ENCODE data around the gene JPH3.

JPH3 gene

DNA sequence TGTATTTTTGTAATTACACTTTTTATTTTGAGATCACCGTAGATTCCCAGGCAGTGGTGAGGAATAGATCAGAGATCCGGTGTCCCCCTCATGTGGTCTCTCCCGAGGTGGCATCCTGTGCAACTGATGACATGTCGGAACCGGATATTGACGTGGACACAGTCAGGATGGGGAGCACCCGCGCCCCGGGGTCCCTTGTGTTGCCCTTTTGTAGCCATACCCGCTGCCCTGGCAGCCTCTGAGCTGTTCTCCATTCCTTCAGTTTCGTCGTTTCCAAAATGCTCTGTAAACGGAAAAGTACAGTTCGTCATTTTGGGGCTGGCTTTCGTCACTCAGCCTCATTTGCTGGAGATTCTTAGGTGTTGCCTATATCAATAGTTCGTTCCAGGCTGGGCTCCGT lies 14.2 kb downstream of the JPH3 start:
- no peak for TF ChIP-seq POLR2A (IDR thresholded peaks at IDR 0.05; ENCODE audit: low read depth, low read length)
- FAIRE-seq (no peak), DNase-seq (ENCODE audit: insufficient read length, low spot score) (no peak)

DNA sequence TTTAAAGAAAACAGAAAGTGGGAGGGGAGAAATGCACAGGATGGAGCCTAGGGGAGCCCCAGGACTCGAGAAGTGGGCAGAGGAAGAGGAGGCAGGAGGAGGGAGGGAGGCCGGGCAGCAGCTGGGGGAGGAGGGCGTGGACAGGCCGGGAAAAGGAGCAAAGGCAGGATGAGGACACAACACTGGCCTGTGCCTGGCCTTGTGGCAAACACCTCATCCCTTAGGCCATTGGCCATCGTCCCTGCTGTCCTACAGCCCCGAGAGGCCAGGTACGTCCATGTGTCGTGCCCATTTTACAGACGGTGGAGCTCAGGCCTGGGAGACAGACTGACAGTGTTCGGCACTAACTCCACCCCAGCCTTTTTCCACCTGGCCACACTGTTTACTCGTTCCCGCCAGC lies 15.9 kb downstream of the JPH3 start:
- no peak for TF ChIP-seq POLR2A (IDR thresholded peaks at IDR 0.05; ENCODE audit: low read depth, low read length)
- DNase-seq (ENCODE audit: insufficient read length, low spot score) (no peak), FAIRE-seq (no peak)

- DNase-seq (ENCODE audit: insufficient read length, low spot score) (no peak), FAIRE-seq (no peak)
- no peak for TF ChIP-seq POLR2A (IDR thresholded peaks at IDR 0.05; ENCODE audit: low read depth, low read length)
Observed at GRCh38 chr16:87619360-87620200, 17.3 kb downstream of the JPH3 start.

DNA sequence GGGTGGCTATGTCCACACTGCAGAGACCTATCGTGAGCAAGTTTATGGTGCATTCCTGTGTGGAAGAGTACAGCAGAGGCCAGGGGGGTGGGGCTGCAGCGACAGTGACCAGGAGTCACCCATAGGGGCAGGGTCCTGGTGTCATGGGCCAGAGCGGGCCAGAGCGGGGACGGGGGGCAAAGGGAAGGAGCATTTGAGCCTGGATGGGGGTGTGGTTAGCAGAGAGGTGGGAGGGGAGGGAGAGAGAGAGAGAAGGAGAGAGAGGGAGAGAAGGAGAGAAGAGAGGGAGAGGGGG lies 17.8 kb downstream of the JPH3 start:
- no peak for FAIRE-seq
- no peak for TF ChIP-seq POLR2A (IDR thresholded peaks at IDR 0.05; ENCODE audit: low read depth, low read length)
- DNase-seq (ENCODE audit: insufficient read length, low spot score): no peak

DNA sequence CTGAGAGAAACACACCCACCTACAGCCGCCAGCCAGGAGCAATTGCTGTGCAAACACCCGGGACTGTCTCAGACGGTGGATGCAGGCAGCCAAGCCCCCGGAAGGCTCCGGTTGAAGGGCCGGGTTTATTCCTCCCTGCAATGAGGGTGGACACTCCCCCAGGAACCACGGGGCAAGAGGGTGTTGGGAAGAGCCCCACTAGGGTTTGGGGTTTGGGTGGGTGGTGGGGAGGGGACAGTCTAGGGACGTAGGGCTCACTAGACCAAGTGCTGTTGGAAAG lies 19.2 kb downstream of the JPH3 start:
- no peak for DNase-seq (ENCODE audit: insufficient read length, low spot score)
- TF ChIP-seq POLR2A (IDR thresholded peaks at IDR 0.05; ENCODE audit: low read depth, low read length): no peak
- FAIRE-seq: no peak

DNA sequence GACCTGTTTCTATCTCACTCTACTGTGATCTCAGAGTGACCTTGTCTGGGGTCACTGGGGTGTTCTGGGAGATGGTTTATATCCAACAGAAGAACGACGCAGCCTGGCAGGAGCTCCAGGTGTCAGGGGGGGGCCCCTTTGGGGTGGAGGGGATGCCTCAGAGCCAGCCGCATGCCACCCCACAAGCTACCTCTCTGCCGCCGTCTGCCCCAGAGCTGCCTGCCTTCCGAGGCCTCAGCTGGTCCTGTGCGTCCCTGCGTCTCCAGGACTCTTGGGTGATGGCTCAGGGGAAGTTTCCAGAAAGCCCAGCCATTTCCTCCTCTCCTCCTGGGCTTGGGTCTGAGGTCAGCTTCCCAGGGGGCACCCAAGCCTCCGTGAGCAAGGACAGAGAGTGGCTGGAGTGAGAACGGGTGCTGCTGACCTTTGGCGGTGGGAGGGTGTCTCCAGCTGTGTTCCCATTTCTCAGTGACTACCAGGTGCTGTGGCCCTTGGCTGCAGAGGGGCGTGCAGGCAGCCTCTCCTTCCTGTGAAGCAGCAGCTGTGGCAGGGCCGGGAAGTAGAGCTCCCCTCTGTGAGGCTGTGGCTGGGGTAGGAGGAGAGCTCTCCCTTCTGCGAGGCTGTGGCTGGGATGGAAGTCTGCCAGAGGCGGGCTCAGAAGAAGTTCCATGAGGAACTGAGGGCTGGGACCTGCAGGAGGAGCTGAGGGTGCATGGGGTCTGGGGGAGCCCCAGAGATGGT lies 19.8 kb downstream of the JPH3 start:
- TF ChIP-seq POLR2A (IDR thresholded peaks at IDR 0.05; ENCODE audit: low read depth, low read length): no peak
- no peak for FAIRE-seq
- no peak for DNase-seq (ENCODE audit: insufficient read length, low spot score)

DNA sequence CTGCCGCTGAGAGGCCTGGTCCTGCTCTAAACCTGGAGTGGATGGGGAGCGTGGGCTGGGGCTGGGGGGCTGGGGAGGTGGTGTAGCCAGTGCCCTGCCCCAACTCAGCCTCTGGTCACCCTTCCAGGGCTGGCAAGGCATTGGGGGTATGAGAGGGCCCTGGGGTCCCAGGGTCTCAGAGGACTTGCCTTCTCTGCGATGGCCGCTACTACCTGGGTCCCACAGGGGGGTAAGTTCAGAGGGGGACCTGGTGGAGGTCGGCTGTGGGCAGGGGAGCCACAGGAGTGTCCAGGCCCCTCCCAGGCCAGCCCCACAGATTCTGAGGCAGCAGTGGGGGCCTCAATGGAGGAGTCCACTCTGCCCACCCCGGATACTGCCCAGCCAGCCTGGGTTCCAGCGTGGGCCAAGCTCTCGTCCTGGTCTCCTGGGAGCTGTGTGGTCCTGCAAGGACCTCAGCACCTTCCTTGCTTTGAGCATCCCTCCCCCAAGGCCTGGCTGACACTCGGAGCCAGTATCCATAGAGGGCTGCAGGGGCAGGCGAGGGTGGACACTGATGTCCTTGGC lies 20.5 kb downstream of the JPH3 start:
- no peak for TF ChIP-seq POLR2A (IDR thresholded peaks at IDR 0.05; ENCODE audit: low read depth, low read length)
- DNase-seq (ENCODE audit: insufficient read length, low spot score): no peak
- no peak for FAIRE-seq

DNA sequence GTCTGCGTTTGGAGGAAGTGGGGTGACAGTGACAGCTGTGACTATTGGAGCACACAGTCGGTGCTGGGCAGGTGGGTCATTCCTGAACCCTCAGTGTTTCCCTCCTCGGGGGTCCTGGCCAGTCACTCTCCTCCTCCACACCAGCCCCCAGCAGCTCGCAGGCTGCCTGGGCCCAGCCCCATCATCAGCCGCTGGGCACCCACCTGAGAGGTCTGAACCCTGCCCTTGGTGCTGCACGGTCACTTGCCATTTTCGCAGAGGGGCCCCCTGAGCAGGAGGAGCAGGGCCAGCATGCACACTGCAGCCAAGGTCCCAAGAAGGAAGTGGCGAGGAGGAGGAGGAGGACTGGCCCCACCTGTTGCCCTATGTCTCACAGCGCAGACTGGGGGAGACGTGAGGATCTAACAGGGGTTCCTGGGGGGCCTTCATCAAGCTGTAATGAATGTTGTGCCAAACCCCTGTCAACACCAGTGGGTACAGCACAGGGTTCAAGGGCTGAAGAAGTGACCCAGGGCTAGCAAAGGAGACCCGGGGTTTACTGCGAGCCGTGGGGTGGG lies 23.0 kb downstream of the JPH3 start:
- TF ChIP-seq POLR2A (IDR thresholded peaks at IDR 0.05; ENCODE audit: low read depth, low read length): no peak
- no peak for FAIRE-seq
- no peak for DNase-seq (ENCODE audit: insufficient read length, low spot score)

DNA sequence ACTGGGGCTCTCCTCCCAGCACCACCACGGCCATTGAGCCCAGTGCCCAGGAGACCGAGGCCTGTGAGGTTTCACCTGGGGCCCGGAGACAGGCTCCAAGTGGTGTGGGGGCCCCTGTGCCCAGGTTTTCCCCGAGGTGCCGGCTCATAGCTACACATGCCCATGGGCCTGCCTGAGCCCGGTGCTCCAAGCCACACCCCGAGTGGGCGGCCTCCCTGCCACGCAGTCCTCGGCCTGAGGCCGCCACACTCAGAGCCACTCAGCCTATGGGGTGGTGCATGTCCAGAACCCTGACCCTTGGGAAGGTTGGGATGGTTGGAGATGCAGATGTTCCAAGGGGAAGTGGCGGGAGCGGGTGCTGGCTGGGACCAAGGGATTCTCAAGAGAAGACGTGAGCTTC lies 24.1 kb downstream of the JPH3 start:
- no peak for TF ChIP-seq POLR2A (IDR thresholded peaks at IDR 0.05; ENCODE audit: low read depth, low read length)
- DNase-seq (ENCODE audit: insufficient read length, low spot score): no peak
- no peak for FAIRE-seq

- no peak for TF ChIP-seq POLR2A (IDR thresholded peaks at IDR 0.05; ENCODE audit: low read depth, low read length)
- FAIRE-seq (no peak), DNase-seq (ENCODE audit: insufficient read length, low spot score) (no peak)
Observed at GRCh38 chr16:87626905-87627304, 24.6 kb downstream of the JPH3 start.

DNA sequence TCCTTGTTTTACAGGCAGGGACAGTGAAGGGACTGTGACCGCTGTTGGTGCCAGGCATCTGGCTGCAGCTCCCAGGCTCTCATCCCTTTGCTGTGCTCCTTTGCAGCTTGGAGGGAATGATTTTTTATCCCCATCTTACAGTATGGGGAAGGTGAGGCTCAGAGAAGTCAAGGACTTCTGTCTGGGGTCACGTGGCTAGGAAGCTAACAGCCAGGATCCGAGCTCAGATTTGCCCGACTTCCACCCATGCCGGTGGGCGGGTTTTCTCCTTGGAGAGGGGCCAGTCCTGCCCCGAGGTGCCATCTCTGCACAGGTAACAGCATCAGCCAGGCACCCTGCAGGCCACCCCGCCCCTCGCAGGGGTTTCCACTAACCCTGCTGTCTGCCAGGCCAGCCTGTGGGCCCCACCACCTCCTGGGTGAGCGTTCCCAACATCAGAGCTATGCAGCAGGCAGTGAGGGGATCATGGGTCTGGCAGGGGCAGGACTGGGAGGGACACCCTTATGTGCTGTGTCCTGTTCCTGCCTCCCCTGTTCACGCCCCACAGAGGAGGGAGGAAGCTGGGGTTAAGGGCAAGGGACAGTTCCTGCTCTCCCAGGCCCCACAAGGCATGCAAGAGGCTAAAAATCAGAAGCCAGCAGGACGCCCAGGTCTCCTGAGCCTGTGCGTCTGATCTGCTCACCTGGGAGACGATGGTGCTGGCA lies 25.4 kb downstream of the JPH3 start:
- DNase-seq (ENCODE audit: insufficient read length, low spot score) (no peak), FAIRE-seq (no peak)
- TF ChIP-seq POLR2A (IDR thresholded peaks at IDR 0.05; ENCODE audit: low read depth, low read length): no peak

- FAIRE-seq: no peak
Observed at GRCh38 chr16:87628246-87628923, 26.1 kb downstream of the JPH3 start.

DNA sequence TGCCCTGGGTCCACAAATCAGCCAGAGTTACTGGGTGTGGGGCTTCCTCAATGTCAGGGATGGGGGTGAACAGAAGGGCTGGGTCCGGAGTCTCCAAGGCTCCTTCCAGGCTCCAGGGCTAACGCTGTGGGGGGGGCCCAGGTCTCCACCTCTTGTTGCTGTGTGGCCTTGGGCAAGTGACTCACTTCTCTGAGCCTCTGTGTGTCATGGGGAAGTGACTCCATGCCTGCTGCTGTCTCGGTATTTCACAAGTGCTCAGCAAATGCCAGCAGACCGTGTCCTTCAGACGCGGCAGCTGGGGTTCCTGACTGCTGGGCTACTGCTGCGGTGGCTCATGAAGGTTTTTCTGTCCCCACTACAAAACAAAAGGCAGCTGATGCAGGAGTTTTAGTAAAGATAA lies 26.6 kb downstream of the JPH3 start:
- no peak for FAIRE-seq
- DNase-seq (ENCODE audit: insufficient read length, low spot score): no peak
- no peak for TF ChIP-seq POLR2A (IDR thresholded peaks at IDR 0.05; ENCODE audit: low read depth, low read length)

More at GRCh38 chr16:87628246-87628923, 26.1 kb downstream of the JPH3 start:
- DNase-seq (ENCODE audit: insufficient read length, low spot score): no peak
- no peak for TF ChIP-seq POLR2A (IDR thresholded peaks at IDR 0.05; ENCODE audit: low read depth, low read length)

DNA sequence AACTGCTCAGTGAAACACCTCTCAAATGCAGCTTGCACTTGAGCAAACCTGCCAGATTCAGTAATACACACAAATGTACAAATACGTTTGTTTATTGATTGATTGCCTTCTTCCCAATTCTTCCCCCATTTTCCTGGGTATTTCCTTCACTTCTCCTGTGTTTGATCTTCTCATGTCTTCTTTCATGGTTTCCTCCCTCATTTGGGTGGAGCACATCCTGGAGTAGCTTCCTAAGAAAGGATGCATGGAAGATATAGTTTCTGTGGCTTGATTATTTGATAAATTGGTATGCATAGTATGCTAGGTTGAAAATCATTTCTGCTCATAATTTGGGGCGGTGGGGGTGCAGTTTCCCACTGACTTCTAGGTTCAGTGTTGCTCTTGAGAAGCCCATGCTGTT lies 28.8 kb downstream of the JPH3 start:
- TF ChIP-seq POLR2A (IDR thresholded peaks at IDR 0.05; ENCODE audit: low read depth, low read length): no peak
- no peak for FAIRE-seq
- DNase-seq (ENCODE audit: insufficient read length, low spot score): no peak

All from H54 (cell line).